B cell (primary cell): ENCODE measurements around the gene CLK1.

ENCODE experiments used
- CTCF ChIP-seq: fragments of 200-600 bp; IDR thresholded peaks from one replicate; pipeline ENCODE4 v1.8.0; 2022; ENCODE audit warnings: antibody characterized with exemption, mild to moderate bottlenecking
- EZH2 ChIP-seq: IDR thresholded peaks from 2 replicates; pipeline ENCODE4 v1.6.1; 2012; ENCODE audit warnings: borderline replicate concordance, low read depth, mild to moderate bottlenecking, moderate library complexity, low read length; ENCODE audit not compliant: insufficient read depth, poor library complexity, severe bottlenecking

GRCh38 chr2:200821686-200822245, 42.7 kb downstream of the CLK1 start:
- TF ChIP-seq CTCF (no peak), EZH2 (no peak)
